Measurements from ENCODE around the gene CSTPP1.
A peak's percentile ranks its signal among the peaks of the same experiment; 100 is the strongest.

DNA sequence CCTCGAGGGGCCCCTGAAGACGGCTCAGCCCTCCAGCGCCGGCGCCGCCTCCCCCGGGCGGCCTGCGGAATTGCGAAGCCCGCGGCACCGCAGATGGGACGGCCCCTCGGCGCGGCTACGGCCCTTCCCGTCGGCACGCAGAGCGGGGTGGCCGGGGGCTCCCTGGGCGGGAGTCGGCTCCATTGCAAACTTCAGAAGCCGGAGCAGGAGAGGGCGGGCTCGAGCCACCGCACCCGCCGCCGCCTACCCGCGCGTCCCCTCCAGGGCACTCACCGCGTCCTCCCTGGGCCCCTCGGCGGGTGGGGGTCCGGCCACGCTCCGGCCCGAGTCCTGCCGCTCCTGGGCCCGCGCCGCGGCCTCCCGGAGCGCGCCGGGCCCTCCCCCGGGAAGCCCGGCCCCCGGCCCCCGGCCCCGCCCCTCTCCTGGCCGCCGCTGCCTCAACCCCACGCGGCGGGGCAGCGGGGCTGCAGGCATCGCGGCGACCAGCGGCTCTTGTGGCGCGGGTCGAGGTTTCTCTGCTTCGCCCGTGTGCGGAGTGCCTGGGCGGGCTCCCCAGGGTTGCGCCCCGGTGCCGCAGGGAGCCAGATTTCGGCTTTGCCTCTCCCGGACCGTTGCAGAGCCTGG is 249.6 kb downstream of the CSTPP1 start, which contains the start of gene PACSIN3:
- TF ChIP-seq, protein P1, sequence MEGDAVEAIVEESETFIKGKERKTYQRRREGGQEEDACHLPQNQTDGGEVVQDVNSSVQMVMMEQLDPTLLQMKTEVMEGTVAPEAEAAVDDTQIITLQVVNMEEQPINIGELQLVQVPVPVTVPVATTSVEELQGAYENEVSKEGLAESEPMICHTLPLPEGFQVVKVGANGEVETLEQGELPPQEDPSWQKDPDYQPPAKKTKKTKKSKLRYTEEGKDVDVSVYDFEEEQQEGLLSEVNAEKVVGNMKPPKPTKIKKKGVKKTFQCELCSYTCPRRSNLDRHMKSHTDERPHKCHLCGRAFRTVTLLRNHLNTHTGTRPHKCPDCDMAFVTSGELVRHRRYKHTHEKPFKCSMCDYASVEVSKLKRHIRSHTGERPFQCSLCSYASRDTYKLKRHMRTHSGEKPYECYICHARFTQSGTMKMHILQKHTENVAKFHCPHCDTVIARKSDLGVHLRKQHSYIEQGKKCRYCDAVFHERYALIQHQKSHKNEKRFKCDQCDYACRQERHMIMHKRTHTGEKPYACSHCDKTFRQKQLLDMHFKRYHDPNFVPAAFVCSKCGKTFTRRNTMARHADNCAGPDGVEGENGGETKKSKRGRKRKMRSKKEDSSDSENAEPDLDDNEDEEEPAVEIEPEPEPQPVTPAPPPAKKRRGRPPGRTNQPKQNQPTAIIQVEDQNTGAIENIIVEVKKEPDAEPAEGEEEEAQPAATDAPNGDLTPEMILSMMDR (IDR thresholded peaks at IDR 0.05) = peak in 3 of 5 experiments; percentile 14 to 35 (median 18)
- peak; percentile 37 to 49 for TF ChIP-seq POLR2A (IDR thresholded peaks at IDR 0.05)

Data from tibial nerve (tissue), 3 donors.